Inflammatory macrophage treated with lipopolysaccharide for 1 hour (primary cell): ENCODE results near the gene POFUT2.
"Not testable (repeated sequence)": the region's sequence is repeated elsewhere in the genome, so short reads cannot be mapped to it uniquely, and the experiment has no call there.

Source experiments
- DNase-seq, 2 donors: peaks; one replicate each; pipeline ENCODE4 v3.0.0-alpha.2; 2020 to 2022

POFUT2 gene

GRCh38 chr21:45309987-45310381, 22.3 kb upstream of the POFUT2 start:
- DNase-seq: no peak

GRCh38 chr21:45309069-45309986, 21.6 kb upstream of the POFUT2 start:
- peak; percentile 47 to 75 for DNase-seq

- DNase-seq: no peak
These were observed 20.7 kb upstream of the POFUT2 start for GRCh38 chr21:45308194-45309068.

- DNase-seq: not testable (repeated sequence)
These were observed 20.0 kb upstream of the POFUT2 start for GRCh38 chr21:45307597-45308158.

GRCh38 chr21:45306832-45307571, 19.3 kb upstream of the POFUT2 start:
- no peak for DNase-seq

GRCh38 chr21:45306453-45306831, 18.7 kb upstream of the POFUT2 start:
- DNase-seq: no peak

GRCh38 chr21:45305836-45306235, 18.1 kb upstream of the POFUT2 start:
- no peak for DNase-seq

GRCh38 chr21:45304945-45305344, 17.2 kb upstream of the POFUT2 start:
- no peak for DNase-seq

- DNase-seq: no peak
These were observed 16.8 kb upstream of the POFUT2 start for GRCh38 chr21:45304476-45304830.

GRCh38 chr21:45303751-45304475, 16.2 kb upstream of the POFUT2 start:
- no peak for DNase-seq

- DNase-seq: no peak
These were observed 15.5 kb upstream of the POFUT2 start for GRCh38 chr21:45303091-45303615.

GRCh38 chr21:45302082-45303061, 14.7 kb upstream of the POFUT2 start:
- no peak for DNase-seq

GRCh38 chr21:45301521-45302081, 13.9 kb upstream of the POFUT2 start:
- DNase-seq: no peak

GRCh38 chr21:45300786-45301520, 13.3 kb upstream of the POFUT2 start:
- no peak for DNase-seq

- DNase-seq: no peak
These were observed 12.4 kb upstream of the POFUT2 start for GRCh38 chr21:45299864-45300785.

- no peak for DNase-seq
These were observed 11.6 kb upstream of the POFUT2 start for GRCh38 chr21:45299026-45299863.

GRCh38 chr21:45297869-45298268, 10.2 kb upstream of the POFUT2 start:
- DNase-seq: no peak
